ENCODE results near the gene NEK1.

Gene NEK1

DNA sequence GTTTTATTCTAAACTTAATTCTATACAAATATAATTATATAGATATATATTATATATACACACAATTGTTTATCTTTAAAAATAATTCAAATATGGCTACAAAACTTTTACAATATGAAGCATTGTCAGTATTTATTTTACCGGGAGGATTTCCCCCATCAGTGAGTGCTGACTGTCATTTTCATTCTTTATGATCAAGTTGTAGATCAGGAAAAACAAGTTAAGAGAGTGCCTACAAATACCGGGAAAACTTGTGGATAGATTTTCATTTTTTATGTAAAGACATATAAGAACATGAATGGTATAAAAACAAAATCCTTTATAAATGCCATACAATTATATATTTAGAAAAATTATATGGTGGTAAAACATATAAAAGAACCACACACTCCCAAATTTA lies 45.8 kb upstream of the NEK1 start:
- in situ Hi-C loops (cut with HindIII; ENCODE audit: low sequenced_read_pairs) = no loop called here
- no peak overlapping the region for H3K4me3 ChIP-seq (ENCODE audit: low read depth, low read length)
- TF ChIP-seq CTCF (IDR thresholded peaks at IDR 0.05; ENCODE audit: low read depth, low read length) = no peak
- no peak for DNase-seq (ENCODE audit: low read depth, low spot score)

- H3K4me3 ChIP-seq (ENCODE audit: low read depth, low read length) = no peak overlapping the region
- in situ Hi-C loops (cut with HindIII; ENCODE audit: low sequenced_read_pairs) = no loop called here
- DNase-seq (ENCODE audit: low read depth, low spot score) = no peak
- TF ChIP-seq CTCF (IDR thresholded peaks at IDR 0.05; ENCODE audit: low read depth, low read length) = no peak
Measured at GRCh38 chr4:169657470-169658107, 45.2 kb upstream of the NEK1 start.

GRCh38 chr4:169655401-169655800 lies 43.0 kb upstream of the NEK1 start:
- in situ Hi-C loops (cut with HindIII; ENCODE audit: low sequenced_read_pairs) = no loop called here
- no peak for TF ChIP-seq CTCF (IDR thresholded peaks at IDR 0.05; ENCODE audit: low read depth, low read length)
- no peak overlapping the region for H3K4me3 ChIP-seq (ENCODE audit: low read depth, low read length)
- no peak for DNase-seq (ENCODE audit: low read depth, low spot score)

DNA sequence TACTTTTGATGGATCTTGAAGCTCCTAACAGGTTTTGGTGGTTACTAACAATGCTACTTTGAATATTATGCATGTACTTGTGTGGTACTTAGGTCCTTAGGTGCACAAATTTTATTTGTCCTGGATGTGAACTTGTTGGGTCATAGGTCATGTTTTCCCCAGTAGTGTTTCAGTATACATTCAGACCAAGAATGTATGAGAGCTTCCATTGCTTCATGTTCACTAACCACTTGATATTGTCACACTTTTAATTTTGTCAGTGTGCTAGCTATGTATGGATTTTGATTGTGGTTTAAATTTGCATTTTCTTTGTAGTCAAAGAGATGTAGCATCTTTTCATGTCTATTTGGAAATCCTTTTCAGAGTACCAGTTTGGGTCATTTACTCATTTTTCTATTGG lies 40.2 kb upstream of the NEK1 start:
- in situ Hi-C loops (cut with HindIII; ENCODE audit: low sequenced_read_pairs) = no loop called here

GRCh38 chr4:169650227-169650936 lies 38.0 kb upstream of the NEK1 start:
- TF ChIP-seq CTCF (IDR thresholded peaks at IDR 0.05; ENCODE audit: low read depth, low read length) = no peak
- DNase-seq (ENCODE audit: low read depth, low spot score) = no peak
- H3K4me3 ChIP-seq (ENCODE audit: low read depth, low read length) = no peak overlapping the region
- in situ Hi-C loops (cut with HindIII; ENCODE audit: low sequenced_read_pairs) = no loop called here

More for the DNA sequence above, 40.2 kb upstream of the NEK1 start:
- H3K4me3 ChIP-seq (ENCODE audit: low read depth, low read length) = no peak overlapping the region
- TF ChIP-seq CTCF (IDR thresholded peaks at IDR 0.05; ENCODE audit: low read depth, low read length) = no peak
- no peak for DNase-seq (ENCODE audit: low read depth, low spot score)

GRCh38 chr4:169649545-169650226 lies 37.3 kb upstream of the NEK1 start:
- TF ChIP-seq CTCF (IDR thresholded peaks at IDR 0.05; ENCODE audit: low read depth, low read length) = no peak
- in situ Hi-C loops (cut with HindIII; ENCODE audit: low sequenced_read_pairs) = no loop called here
- DNase-seq (ENCODE audit: low read depth, low spot score) = no peak
- no peak overlapping the region for H3K4me3 ChIP-seq (ENCODE audit: low read depth, low read length)

All from astrocyte of the spinal cord (primary cell).